GM19324 (cell line): Measurements from ENCODE around the gene AKNA.
"Not testable (repeated sequence)": the region's sequence is repeated elsewhere in the genome, so short reads cannot be mapped to it uniquely, and the experiment has no call there.

Experiments
- ATAC-seq: cut with Tn5 transposase; IDR thresholded peaks from one replicate; pipeline ENCODE4 v1.9.1; 2021; ENCODE audit warnings: mild to moderate bottlenecking, moderate library complexity; ENCODE audit not compliant: unreplicated experiment, low FRiP score

Gene AKNA

DNA sequence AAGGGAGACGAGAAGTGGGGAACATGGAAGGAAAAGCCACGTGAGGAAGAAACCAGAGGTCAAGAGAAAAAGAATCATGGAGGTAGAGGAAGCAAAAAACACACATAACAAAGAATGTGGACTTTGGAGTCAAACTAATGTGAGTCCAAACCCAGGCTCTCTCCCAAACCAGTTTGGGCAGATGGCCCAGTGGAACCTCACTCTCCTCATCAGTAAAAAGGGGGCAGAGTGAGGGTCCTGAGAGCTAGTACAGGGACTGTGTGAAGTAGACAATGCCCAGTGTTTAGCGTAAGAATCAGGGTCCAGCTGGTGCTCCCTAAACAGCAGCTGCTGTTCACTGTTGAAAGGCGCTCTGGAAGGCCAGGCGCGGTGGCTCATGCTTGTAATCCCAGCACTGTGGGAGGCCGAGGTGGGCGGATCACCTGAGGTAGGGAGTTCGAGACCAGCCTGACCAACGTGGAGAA is 59.4 kb downstream of the AKNA start:
- ATAC-seq, result not testable (repeated sequence)

DNA sequence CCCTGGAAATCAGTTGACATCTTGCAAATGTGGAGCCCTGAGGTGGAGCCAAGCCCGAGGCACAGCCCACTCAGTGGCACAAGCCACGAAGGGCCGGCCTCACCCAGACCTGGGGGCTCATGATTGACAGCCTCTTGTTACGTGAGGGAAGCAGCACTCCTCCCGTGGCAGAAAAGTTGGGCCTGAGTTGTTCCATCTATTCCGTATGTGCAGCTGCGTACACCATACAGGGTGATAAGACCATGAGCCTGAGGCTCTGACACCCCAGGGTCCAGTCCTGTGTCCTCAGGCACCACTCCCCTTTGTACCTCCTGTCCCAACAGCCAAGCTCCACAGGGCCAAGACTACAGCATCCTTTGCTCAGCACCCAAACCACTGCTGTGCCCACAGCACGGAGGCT is 60.0 kb downstream of the AKNA start:
- no peak for ATAC-seq

DNA sequence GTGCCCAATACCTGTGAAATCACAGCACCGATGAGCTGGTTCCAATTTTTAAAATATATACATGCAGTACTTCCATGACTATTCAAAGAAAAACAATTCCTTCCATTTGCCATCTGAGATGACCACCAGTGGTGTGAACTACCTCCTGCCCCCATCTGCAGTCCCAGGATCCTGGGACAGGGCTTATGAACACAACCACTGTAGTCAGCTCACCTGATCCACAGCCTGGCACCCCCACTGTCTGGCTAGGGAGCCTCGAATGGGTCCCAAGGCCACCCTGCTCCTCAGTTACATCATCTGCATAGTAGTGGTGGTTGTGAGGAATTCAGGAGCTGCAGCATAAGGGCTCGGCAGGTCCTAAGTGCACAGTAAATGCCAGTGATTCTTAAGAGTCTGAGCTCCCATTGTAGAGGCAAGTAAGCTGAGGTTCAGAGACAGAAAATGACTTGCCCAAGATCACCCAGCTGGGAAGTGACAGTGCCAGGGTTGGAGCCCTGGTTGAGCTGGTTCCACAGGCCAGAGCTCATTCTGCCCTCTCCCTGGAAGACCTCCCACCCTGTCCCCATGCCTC is 62.0 kb downstream of the AKNA start:
- ATAC-seq, result not testable (repeated sequence)

DNA sequence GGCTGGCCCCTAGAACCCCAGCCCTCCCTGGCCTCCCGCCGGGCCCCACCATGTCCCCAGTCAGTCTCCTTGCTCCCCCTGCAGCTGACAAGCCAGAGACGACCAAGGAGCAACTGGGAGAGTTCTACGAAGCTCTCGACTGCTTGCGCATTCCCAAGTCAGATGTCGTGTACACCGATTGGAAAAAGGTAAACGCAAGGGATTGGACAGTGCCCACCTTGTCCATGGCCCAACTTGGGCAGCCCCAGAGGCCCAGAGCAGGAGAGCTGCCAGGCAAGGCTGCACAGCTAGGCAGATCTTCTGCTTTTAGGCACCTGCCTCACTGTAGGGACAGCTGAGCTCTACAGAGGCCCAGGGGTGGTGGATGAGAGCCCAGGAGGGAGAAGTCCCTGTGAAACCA is 62.8 kb downstream of the AKNA start:
- ATAC-seq, result not testable (repeated sequence)

DNA sequence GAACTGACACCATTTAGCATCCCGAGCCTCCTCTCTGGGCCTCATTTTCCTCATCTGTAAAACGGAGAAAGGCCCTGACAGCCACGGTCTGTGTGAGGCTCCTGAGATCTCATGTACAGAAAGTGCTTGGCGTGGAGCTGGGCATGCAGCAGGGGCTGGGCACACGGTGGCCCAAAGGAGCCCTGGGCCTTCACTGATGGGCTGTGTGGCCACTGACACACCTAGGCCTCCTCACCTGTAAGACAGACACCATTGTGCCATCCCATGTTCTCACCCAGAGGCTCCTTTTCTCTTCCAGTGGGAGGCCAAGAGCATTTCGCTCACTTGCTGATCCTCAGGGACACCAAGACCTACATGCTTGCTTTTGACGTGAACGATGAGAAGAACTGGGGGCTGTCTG is 63.3 kb downstream of the AKNA start:
- no peak for ATAC-seq

DNA sequence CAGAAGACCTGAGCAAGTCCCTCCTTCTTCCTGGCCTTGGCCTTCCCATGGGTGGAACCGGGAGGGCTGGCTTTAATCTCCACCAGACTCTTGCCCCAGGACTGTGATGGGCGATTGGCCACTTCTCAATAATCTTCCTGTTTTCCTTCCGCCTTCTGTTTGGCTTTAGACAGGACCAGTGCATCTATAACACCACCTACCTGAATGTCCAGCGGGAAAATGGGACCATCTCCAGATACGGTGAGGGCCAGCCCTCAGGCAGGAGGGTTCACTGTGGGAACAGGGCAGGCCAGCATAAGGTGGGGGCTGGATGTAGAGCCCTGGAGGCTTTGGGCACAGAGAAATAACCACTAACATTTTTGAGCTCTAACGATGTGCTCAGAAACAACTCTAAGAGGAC is 63.9 kb downstream of the AKNA start:
- not testable (repeated sequence) for ATAC-seq

DNA sequence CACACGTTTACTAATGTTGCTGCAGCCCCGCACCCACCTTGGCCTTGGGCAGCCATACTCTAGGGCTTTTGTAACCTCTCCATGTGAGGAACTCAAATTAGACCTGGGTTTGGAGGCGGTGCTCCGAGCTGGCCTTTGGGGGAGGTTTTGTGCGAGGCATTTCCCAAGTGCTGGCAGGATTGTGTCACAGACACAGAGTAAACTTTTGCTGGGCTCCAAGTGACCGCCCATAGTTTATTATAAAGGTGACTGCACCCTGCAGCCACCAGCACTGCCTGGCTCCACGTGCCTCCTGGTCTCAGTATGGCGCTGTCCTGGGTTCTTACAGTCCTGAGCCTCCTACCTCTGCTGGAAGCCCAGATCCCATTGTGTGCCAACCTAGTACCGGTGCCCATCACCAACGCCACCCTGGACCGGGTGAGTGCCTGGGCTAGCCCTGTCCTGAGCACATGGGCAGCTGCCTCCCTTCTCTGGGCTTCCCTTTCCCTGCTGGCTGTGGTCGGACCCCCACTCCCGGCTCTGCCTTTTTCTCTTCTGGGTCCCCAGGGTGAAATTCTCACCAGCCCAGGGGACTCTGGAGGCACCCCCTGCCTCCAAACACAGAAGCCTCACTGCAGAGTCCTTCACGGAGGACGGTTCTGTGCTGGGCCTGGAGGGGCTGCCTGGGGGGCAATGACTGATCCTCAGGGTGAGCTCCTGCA is 64.8 kb downstream of the AKNA start, which contains the start of gene ORM1:
TSS of gene ORM1 (plus strand) at position 268 of the 701 bp plus-strand sequence. CDS start at position 304, 36 bp downstream.
- not testable (repeated sequence) for ATAC-seq

DNA sequence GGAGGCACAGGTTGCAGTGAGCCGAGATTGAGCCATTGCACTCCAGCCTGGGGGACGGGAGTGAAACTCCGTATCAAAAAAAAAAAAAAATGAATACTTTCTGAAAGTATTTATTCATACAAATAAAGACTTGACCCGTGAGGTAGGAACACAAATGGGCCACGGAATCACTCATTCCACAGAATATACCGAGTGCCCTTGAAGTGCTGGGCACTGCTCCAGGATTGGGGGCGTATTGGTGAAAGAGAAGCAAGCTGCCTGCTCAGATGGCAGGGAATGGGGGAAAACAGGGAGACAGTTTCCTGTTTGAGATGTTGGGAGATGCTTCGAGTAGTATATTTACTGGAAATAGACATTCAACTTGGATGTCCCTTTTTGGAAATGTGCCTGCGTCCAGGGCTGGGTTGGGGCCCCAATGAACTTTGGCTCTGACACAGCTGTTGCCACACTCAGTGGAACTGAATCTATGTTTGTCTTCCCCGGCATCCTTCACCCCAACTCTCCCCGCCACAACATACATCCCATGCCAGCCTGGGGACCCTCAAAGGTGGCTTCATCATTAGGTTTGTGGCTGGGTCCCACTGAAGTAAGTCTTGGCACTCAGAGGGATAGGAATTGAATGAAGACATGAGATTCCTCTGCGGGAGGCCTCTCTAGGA is 65.5 kb downstream of the AKNA start:
- not testable (repeated sequence) for ATAC-seq

DNA sequence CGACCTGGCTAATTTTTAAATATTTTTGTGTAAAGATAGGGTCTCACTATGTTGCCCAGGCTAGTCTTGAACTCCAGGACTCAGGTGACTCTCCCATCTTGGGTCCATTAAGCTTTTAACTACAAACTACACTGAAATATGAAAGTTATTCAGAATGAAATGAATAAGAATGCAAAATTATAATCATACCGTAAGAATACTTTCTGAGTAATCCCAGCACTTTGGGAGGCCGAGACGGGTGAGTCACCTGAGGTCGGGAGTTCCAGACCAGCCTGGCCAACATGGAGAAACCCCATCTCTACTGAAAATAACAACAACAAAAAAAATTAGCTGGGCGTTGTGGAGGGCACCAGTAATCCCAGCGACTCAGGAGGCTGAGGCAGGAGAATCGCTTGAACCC is 66.0 kb downstream of the AKNA start:
- ATAC-seq, result no peak

DNA sequence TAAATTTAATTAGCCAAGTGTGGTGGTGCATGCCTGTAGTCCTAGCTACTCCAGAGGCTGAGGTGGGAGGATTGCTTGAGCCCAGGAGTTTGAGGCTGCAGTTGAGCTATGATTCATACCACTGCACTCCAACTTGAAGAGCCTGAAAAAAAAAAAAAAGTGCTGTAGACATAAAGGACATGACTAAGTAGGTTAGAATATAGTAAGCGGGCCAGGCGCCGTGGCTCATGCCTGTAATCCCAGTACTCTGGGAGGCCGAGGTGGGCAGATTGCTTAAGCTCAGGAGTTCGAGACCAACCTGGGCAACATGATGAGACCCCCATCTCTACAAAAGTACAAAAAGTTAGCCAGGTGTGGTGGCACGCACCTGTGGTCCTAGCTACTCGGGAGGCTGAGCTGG is 67.1 kb downstream of the AKNA start:
- not testable (repeated sequence) for ATAC-seq

DNA sequence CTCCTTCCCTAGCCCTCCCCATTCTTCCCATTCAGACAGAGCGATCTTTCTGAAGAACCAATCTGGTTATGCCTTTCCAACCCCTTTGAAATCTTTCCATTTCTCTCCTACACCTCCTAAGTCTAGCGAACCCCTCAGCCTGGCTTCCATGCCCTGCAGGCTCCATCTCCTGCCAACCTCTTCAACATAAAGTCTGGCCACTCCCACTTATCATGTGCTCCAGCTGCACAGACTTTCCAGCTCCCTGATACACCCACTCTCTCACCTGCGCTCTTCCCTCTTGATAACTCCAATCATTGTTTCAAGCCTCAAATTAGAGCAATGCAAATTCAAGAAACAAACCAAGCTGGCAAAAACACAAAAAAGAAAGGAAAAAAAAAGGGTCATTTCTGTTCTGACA is 68.6 kb downstream of the AKNA start:
- ATAC-seq, result no peak

DNA sequence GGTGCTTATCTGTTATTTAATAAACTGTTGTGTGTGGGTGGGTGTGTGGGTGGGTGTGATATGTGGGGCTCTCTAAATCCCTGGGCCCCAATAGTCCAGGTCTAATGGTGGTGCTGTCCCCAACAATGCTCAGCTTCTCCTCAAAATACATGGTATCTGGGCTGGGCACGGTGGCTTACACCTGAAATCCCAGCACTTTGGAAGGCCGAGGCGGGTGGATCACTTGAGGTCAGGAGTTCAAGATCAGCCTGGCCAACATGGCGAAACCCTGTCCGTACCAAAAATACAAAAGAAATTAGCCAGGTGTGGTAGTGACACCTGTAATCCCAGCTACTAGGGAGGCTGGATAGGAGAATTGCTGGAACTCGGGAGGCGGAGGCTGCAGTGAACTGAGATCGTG is 69.4 kb downstream of the AKNA start:
- no peak for ATAC-seq

DNA sequence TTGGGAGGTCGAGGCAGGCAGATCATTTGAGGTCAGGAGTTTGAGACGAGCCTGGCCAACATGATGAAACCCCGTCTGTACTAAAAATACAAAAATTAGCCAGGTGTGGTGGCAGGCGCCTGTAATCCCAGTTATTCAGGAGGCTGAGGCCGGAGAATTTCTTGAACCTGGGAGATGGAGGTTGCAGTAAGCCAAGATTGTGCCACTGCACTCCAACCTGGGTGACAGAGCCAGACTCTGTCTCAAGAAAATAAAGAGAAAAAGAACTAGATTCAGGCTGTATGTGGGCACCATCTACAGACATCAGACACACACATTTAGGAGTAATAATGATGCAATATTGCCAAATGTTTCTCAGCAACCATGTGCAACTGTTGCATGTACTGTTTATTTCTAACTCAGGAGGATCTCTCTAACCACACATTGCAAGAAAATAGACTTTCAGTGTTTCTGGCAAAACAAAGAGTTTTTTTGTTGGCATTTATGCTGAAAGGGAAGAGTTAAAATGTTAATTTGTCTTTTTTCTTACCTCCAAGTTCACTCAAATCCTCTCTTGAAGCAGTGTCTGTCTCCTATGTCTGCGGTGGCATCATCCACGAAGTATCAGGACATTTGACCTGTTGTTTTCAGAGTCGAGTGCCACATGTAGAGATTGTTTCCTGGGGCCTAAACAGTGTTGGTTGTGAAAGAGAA is 70.0 kb downstream of the AKNA start:
- no peak for ATAC-seq

DNA sequence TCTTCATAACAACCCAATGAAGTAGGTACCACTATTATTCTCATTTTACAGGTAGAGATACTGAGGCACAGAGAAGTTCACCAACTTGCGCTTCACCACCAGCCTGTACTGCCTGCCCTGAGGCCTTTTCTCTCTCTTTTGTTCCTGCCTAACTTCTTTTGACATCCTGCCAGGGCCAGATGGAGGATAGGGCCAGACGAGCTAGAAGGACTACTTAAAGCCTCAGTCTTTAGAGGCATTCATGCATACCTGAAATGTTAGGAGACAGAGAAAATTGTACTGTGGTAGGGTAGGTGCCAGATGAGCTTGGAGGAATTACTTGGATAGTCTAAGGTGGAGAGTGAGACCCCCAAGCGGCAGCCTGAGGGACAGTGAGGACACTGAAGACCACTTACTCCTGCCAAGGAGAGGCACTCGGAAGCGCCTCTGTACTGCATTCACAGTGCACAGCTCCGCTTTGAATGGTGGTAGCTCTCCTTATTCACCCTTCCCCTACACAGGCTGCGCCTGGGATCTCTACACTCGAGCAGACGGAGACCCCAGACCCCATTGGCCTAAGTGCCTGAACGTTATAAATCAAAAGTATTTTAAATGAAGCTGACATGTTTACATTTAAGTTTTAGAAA is 71.1 kb downstream of the AKNA start:
- ATAC-seq, result no peak

DNA sequence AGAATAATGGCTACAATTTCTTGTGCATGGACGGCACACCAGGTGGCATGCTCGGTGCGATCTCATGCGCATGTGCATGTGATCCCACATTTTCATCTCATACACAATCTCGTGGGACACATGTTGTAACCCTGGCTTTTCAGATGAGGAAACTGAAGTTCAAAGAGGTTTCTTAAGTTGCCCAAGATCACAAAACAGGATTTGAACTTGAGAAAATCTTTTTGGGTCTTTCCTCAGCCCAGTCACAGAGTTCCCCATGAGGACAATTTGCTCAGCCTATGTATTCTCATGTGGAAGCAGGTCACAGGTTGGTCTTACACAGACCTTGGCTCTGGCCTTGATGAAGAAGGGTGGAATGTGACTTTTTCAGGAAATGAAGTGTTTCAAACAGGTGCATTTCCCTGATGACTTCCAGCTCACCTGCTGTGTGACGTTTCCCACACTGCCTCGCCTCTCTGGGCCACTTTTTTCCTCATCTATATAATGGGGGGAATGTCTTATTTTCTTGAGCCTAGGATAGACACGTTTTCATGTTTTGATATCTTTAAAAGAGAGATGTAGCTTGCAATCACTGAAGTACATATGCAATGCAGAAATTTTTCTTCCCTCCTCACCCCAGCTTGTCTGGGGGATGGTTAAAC is 71.9 kb downstream of the AKNA start:
- no peak for ATAC-seq

DNA sequence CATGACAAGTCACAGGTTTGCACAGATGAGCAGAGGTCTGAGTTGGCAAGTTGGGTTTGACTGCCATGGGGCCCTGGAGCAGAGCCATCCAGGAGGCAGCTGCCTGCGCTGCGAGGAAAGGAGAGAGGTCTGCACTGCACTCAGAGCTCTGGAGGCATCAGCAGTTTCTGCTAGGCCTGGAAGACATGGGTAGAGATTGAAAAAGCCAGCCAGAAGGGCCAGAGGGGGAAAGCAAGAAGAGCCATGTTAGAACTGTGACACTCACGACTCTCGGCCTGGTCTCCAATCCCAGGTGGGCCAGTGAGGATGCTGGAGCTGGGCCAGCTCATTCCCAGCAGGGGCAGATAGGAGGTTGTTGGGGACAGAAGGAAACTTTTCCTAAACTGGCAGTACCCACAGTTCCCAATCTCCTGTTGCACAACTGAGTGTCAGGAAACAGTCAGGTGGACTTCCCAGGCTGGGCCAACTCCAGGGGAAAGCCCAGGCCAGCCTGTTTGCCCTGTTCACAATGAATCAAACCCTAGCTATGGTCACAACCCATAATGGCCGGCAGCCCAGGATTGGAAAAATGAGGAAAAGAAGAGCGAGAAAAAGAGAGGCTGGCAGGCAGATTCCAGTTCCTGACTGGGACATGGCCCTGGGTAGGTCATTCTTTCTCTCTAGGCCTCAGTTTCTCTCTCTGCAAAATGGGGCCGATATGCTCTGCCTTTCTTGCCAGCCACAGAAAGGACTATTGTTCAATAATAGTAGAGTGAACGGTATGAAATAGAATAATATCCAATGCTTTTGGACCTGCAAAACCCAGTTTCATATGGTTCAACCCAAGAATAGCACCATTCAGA is 72.7 kb downstream of the AKNA start:
- no peak for ATAC-seq

DNA sequence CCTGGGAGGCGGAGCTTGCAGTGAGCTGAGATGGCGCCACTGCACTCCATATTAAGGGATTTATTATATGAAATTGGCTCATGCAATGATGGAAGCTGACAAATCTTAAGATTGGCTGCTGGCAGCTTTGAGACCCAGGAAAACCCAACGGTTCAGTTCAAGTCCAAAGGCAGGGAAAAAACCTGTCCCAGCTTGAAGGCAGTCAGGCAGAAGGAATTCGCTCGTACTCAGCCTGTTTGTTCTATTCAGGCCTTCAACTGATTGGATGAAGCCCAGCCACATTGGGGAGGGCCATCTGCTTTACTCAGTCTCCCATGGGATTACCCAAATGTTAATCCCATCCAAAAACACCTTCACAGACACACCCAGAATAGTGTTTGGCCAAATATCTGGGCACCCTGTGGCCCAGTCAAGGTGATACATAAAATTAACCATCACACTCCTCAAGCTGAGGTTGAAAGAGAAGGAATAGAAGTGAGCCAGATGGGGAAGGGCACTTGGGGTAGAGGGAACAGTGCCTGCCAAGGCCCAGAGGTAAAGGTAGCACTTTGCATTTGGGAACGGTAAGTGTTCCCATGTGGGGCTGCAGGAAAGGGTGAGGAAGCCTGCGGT is 73.4 kb downstream of the AKNA start:
- ATAC-seq, result no peak

DNA sequence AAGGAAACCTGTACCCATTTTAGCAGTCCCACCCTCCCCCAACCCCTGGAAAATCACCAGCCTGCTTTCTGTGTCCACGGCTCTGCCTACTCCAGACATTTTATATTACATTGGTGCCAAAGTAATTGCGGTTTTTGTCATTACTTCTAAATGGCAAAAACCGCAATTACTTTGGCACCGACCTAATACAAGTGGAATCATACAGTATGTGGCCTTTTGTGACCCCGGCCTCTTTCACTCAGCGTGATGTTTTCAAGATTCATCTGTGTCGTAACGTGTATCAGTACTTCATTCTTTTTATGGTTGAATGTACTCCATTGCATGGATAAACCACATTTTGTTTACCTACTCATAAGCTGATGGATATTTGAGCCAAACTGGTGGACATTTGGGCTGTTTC is 74.6 kb downstream of the AKNA start:
- no peak for ATAC-seq

DNA sequence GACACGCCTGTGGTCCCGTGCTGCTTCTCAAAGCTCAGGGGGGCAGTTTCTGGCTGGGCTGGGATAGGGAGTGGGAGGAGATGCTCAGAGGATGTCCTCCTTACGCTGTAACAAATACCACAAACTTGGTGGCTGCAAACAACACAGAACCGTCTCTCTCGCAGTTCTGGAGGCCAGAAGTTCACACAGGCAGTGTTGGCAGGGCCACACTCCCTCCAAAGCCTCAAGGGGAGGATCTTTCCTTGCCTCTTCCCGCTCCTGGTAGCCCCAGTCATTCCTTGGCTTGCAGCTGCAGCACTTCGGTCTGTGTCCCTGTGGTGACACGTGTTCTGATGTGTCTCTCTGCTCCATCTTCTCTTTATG is 75.3 kb downstream of the AKNA start:
- ATAC-seq, result no peak
